Right atrium auricular region (tissue), 2 donors: ENCODE data around the gene MGAT4B. TPM values are rescaled to one million over a fixed set of nuclear protein-coding genes. Genes with fewer than 3 reads are reported as not detected.

ENCODE experiments used
- DNase-seq: peaks from one replicate; pipeline ENCODE4 v3.0.0-alpha.2; 2019; ENCODE audit warnings: low spot score
- H3K27ac ChIP-seq, 2 donors: fragments of 200-600 bp; sonication (generic); 1 replicate in 1 of 2; 2 replicates in 1 of 2; pipeline ENCODE4 v1.5.1; 2016 to 2019
- H3K27me3 ChIP-seq, 2 donors: fragments of 200-600 bp; sonication (generic); one replicate each; pipeline versions ENCODE4 v1.5.1 to v1.6.0; 2017 to 2019
- H3K36me3 ChIP-seq: fragments of 200-600 bp; sonication (generic); one replicate; pipeline ENCODE4 v1.5.1; 2016
- H3K4me1 ChIP-seq, 2 donors: fragments of 200-600 bp; sonication (generic); one replicate each; pipeline versions ENCODE4 v1.5.1 to v1.6.0; 2017 to 2019
- H3K4me3 ChIP-seq, 2 donors: fragments of 200-600 bp; sonication (generic); 1 replicate in 1 of 2; 2 replicates in 1 of 2; pipeline ENCODE4 v1.5.1; 2017 to 2019; ENCODE audit warnings: mild to moderate bottlenecking in 1 of 2, moderate library complexity in 1 of 2
- H3K9me3 ChIP-seq, 2 donors: fragments of 200-600 bp; sonication (generic); one replicate each; pipeline ENCODE4 v1.5.1; 2019
- total RNA-seq, 2 donors: library from RNA; depleted of rRNA; stranded (reverse); fragments of >200 nt; gene quantifications; one replicate each; pipeline ENCODE4 v1.1.0, GENCODE V29; 2016
- TF ChIP-seq, protein P1 (sequence below), 2 donors: fragments of 200-600 bp; sonication (generic); IDR thresholded peaks; one replicate each; pipeline ENCODE4 v1.5.1; 2019; ENCODE audit warnings: antibody characterized with exemption in 2 of 2

Gene MGAT4B
- total RNA-seq, 2 donors from 2014 or later: 71.7 to 77.1 TPM

DNA sequence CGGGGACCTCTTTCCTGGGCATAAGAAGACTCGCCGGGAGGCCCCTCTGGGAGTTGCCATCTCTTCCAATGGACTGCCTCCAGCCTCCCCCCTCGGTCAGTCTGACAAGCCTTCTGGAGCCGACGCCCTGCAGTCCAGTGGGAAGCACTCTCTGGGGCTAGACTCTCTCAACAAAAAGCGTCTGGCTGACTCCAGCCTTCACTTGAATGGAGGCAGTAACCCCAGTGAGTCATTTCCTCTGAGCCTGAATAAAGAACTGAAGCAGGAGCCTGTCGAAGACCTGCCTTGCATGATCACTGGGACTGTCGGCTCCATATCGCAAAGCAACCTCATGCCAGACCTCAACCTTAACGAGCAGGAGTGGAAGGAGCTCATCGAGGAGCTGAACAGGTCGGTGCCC lies 41.3 kb downstream of the MGAT4B start:
- H3K9me3 ChIP-seq: no peaks in the 10 kb centered on the region
- DNase-seq: peak; percentile 85
- no peaks in the 10 kb centered on the region for H3K27me3 ChIP-seq
- H3K36me3 ChIP-seq: peaks cover 36% of the 10 kb centered on the region
- peak overlapping the region; percentile 58 to 59 for H3K27ac ChIP-seq
- TF ChIP-seq, protein P1, sequence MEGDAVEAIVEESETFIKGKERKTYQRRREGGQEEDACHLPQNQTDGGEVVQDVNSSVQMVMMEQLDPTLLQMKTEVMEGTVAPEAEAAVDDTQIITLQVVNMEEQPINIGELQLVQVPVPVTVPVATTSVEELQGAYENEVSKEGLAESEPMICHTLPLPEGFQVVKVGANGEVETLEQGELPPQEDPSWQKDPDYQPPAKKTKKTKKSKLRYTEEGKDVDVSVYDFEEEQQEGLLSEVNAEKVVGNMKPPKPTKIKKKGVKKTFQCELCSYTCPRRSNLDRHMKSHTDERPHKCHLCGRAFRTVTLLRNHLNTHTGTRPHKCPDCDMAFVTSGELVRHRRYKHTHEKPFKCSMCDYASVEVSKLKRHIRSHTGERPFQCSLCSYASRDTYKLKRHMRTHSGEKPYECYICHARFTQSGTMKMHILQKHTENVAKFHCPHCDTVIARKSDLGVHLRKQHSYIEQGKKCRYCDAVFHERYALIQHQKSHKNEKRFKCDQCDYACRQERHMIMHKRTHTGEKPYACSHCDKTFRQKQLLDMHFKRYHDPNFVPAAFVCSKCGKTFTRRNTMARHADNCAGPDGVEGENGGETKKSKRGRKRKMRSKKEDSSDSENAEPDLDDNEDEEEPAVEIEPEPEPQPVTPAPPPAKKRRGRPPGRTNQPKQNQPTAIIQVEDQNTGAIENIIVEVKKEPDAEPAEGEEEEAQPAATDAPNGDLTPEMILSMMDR (IDR thresholded peaks at IDR 0.05): no peak
- H3K4me1 ChIP-seq: peaks cover 0 to 60% of the 10 kb centered on the region in 2 donors
- H3K4me3 ChIP-seq: no peak overlapping the region

GRCh38 chr5:179764056-179764455 lies 42.6 kb downstream of the MGAT4B start:
- no peak for DNase-seq
- peaks cover 23% of the 10 kb centered on the region for H3K36me3 ChIP-seq
- TF ChIP-seq, protein P1 (IDR thresholded peaks at IDR 0.05): no peak
- no peak overlapping the region for H3K4me3 ChIP-seq
- no peaks in the 10 kb centered on the region for H3K27me3 ChIP-seq
- peaks cover 0 to 72% of the 10 kb centered on the region in 2 donors for H3K4me1 ChIP-seq
- no peak overlapping the region for H3K27ac ChIP-seq
- H3K9me3 ChIP-seq: no peaks in the 10 kb centered on the region

- peaks cover 0 to 72% of the 10 kb centered on the region in 2 donors for H3K4me1 ChIP-seq
- H3K27ac ChIP-seq: no peak overlapping the region
- DNase-seq: peak; percentile 79
- H3K4me3 ChIP-seq: no peak overlapping the region
- H3K27me3 ChIP-seq: no peaks in the 10 kb centered on the region
- TF ChIP-seq, protein P1 (IDR thresholded peaks at IDR 0.05): peak; percentile 76 to 97
- peaks cover 20% of the 10 kb centered on the region for H3K36me3 ChIP-seq
- H3K9me3 ChIP-seq: no peaks in the 10 kb centered on the region
Measured at GRCh38 chr5:179763215-179763945, 43.3 kb downstream of the MGAT4B start.

- Histone ChIP-seq H3K27ac (no peak overlapping the region), H3K4me3 (no peak overlapping the region), H3K27me3 (no peaks in the 10 kb centered on the region), H3K9me3 (no peaks in the 10 kb centered on the region), H3K4me1 (peaks cover 0 to 72% of the 10 kb centered on the region in 2 donors), H3K36me3 (peaks cover 20% of the 10 kb centered on the region)
- TF ChIP-seq, protein P1 (IDR thresholded peaks at IDR 0.05): no peak
- DNase-seq: no peak
Measured at GRCh38 chr5:179762781-179763176, 43.9 kb downstream of the MGAT4B start.

DNA sequence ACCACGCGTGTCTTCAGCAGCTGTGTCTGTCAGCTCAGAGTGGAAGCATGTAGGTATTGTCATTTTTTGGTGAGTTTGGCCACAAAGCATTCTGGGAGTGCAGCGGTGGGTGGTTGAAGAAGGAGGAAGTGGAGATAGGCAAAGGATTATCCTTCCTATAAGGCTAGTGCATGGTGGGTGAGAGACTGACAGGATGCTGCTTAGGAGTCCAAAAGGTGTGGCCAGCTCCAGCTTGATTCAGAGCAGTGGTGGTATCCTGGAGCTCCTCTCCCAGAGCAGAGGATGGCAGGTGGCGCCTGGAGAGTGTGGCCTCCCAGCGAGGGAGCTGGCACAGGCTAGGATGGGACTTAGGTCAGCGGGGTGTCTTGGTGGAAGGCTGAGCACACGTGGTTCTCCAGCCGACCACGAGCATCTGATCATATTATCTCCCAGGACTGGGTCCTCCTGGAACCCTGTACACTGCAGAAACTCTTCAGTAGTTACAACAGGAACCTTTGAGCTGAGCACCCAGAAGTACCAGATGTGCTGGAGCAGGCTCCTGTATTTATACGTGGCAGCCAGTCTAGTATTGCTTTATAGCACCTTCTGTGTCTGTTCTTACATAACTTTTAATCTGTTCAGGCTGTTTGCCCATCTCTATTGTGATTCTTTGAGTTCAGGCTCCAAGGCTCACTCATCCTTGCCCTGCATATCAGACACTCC lies 44.4 kb downstream of the MGAT4B start:
- H3K36me3 ChIP-seq: peaks cover 20% of the 10 kb centered on the region
- H3K27me3 ChIP-seq: no peaks in the 10 kb centered on the region
- H3K4me1 ChIP-seq: peaks cover 0 to 67% of the 10 kb centered on the region in 2 donors
- H3K4me3 ChIP-seq: no peak overlapping the region
- TF ChIP-seq, protein P1 (IDR thresholded peaks at IDR 0.05): no peak
- H3K9me3 ChIP-seq: no peaks in the 10 kb centered on the region
- no peak for DNase-seq
- H3K27ac ChIP-seq: no peak overlapping the region
